Fibroblast of the aortic adventitia (primary cell): Measurements from ENCODE around the gene TCF4. TPM values are rescaled to one million over a fixed set of nuclear protein-coding genes. Genes with fewer than 3 reads are reported as not detected.

Experiments used
- DNase-seq: peaks from one replicate; pipeline ENCODE4 v3.0.0-alpha.2; 2010; ENCODE audit warnings: low read depth
- H3K4me3 ChIP-seq: 2 replicates; pipeline ENCODE4 v1.5.1; 2011; ENCODE audit warnings: low read depth, mild to moderate bottlenecking, control low read depth, low read length, moderate library complexity
- CTCF ChIP-seq: IDR thresholded peaks from 2 replicates; pipeline ENCODE4 v1.5.1; 2011; ENCODE audit warnings: mild to moderate bottlenecking, low read length, control low read depth, inconsistent platforms; ENCODE audit not compliant: insufficient read depth
- total RNA-seq: library from RNA; depleted of rRNA; stranded (reverse); fragments of >200 nt; gene quantifications from 2 replicates; pipeline ENCODE4 v1.2.3, GENCODE V29; 2012; ENCODE audit warnings: low replicate concordance

Gene TCF4
- total RNA-seq, 1 donor: 105 TPM

- no peak overlapping the region for H3K4me3 ChIP-seq
- peak; percentile 84 for TF ChIP-seq CTCF
- DNase-seq: peak; percentile 87
These were observed 353.5 kb downstream of the TCF4 start for GRCh38 chr18:55234366-55235093.

- DNase-seq: peak; percentile 21
- no peak for TF ChIP-seq CTCF
These were observed 354.1 kb downstream of the TCF4 start for GRCh38 chr18:55233857-55234256.

GRCh38 chr18:55232506-55232905 is 355.5 kb downstream of the TCF4 start:
- DNase-seq: no peak
- TF ChIP-seq CTCF: no peak
- no peak overlapping the region for H3K4me3 ChIP-seq

More at GRCh38 chr18:55233857-55234256, 354.1 kb downstream of the TCF4 start:
- no peak overlapping the region for H3K4me3 ChIP-seq

- DNase-seq: no peak
- TF ChIP-seq CTCF: no peak
- no peak overlapping the region for H3K4me3 ChIP-seq
These were observed 358.3 kb downstream of the TCF4 start for GRCh38 chr18:55229682-55230081.

- no peak overlapping the region for H3K4me3 ChIP-seq
- no peak for TF ChIP-seq CTCF
- no peak for DNase-seq
These were observed 359.3 kb downstream of the TCF4 start for GRCh38 chr18:55228707-55229106.

- peak; percentile 27 for DNase-seq
- no peak for TF ChIP-seq CTCF
- no peak overlapping the region for H3K4me3 ChIP-seq
These were observed 359.8 kb downstream of the TCF4 start for GRCh38 chr18:55228191-55228590.

- no peak for TF ChIP-seq CTCF
- H3K4me3 ChIP-seq: no peak overlapping the region
- no peak for DNase-seq
These were observed 360.2 kb downstream of the TCF4 start for GRCh38 chr18:55227771-55228170.
